Ishikawa (cell line): ENCODE data around the gene GALNT9.

ENCODE experiments used
- CEBPB ChIP-seq: IDR thresholded peaks from 2 replicates; pipeline ENCODE4 v1.6.1; 2012
- CREB1 ChIP-seq: IDR thresholded peaks from 2 replicates; pipeline ENCODE4 v1.6.1; 2012; ENCODE audit warnings: low read depth
- EGR1 ChIP-seq: IDR thresholded peaks from 2 replicates; pipeline ENCODE4 v1.6.1; 2012
- EP300 ChIP-seq: IDR thresholded peaks from 2 replicates; pipeline ENCODE4 v1.6.1; 2012; ENCODE audit warnings: borderline replicate concordance
- FOXM1 ChIP-seq: IDR thresholded peaks from 2 replicates; pipeline ENCODE4 v1.6.1; 2012; ENCODE audit warnings: low read depth, borderline replicate concordance
- NFIC ChIP-seq: IDR thresholded peaks from 2 replicates; pipeline ENCODE4 v1.6.1; 2012
- RAD21 ChIP-seq: IDR thresholded peaks from 2 replicates; pipeline ENCODE4 v1.6.1; 2012; ENCODE audit warnings: low read depth
- TAF1 ChIP-seq: IDR thresholded peaks from 2 replicates; pipeline ENCODE4 v1.6.1; 2012; ENCODE audit warnings: low read depth, mild to moderate bottlenecking
- TCF12 ChIP-seq: IDR thresholded peaks from 2 replicates; pipeline ENCODE4 v1.6.1; 2012; ENCODE audit warnings: low read depth
- TEAD4 ChIP-seq: IDR thresholded peaks from 2 replicates; pipeline ENCODE4 v1.6.1; 2012
- YY1 ChIP-seq: IDR thresholded peaks from 2 replicates; pipeline ENCODE4 v1.6.1; 2012; ENCODE audit warnings: low read depth
- ZBTB7A ChIP-seq: IDR thresholded peaks from 2 replicates; pipeline ENCODE4 v1.6.1; 2012; ENCODE audit warnings: low read depth
- TF ChIP-seq, protein P1 (sequence below): IDR thresholded peaks from 2 replicates; pipeline ENCODE4 v1.6.1; 2012
- TF ChIP-seq, protein P2 (sequence below): IDR thresholded peaks from 2 replicates; pipeline ENCODE4 v1.6.1; 2012
- TF ChIP-seq, protein P3 (sequence below): IDR thresholded peaks from 2 replicates; pipeline ENCODE4 v1.6.1; 2012; ENCODE audit warnings: low read depth, mild to moderate bottlenecking

Gene GALNT9

DNA sequence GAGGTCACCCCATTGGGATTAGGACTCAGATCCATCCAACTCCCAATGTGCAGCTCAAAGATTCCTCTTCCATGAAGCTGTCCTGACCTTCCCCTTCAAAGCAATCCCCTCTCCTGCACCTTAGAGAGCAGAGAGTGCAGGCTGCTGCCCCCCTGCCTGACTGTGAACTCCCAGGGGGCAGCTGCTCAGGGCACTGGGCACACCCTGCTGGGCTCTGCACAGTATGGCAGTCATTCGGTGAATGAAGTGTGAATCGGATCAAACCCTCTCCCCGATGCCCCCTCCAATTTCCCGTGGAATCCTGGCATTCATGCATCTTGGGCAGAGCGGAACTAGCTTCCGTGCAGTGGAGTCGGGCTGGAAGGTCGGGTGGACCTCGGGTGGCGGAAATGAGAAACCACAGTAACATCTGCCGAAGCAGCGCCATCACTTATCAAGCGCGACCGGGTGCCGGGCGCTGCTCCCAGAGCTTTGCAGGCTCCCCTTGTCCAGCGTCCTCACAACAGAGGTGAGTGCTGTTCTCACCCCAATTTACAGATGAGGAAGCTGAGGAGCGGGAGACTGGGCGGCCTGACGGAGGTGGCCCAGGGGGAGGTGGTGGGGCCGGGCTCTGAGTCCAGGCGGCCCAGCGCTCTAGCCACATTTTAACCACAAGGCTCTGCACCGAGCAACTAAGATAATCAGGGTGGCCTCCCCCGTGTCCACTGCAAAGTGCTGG lies 14.7 kb downstream of the GALNT9 start:
- no peak for TF ChIP-seq CEBPB
- TF ChIP-seq RAD21: no peak
- no peak for TF ChIP-seq YY1
- no peak for TF ChIP-seq CREB1
- TF ChIP-seq FOXM1: no peak

DNA sequence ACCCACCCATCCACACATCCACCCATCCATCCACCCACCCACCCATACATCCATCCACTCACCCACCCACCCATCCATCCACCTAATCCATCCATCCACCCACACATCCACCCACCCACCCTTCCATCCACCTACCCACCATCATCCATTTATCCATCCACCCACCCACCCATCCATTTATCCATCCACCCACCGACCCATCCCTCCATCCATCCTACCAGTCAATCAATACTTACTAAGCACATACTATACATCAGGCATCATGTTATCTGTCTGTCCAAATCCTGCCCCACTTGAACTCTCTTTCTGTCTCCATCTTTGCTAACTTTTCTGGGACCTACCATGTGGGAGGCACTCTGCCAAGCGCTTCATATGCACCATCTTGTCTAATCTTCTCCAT lies 15.4 kb downstream of the GALNT9 start:
- TF ChIP-seq, protein P1, sequence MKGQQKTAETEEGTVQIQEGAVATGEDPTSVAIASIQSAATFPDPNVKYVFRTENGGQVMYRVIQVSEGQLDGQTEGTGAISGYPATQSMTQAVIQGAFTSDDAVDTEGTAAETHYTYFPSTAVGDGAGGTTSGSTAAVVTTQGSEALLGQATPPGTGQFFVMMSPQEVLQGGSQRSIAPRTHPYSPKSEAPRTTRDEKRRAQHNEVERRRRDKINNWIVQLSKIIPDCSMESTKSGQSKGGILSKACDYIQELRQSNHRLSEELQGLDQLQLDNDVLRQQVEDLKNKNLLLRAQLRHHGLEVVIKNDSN: no peak
- no peak for TF ChIP-seq FOXM1
- no peak for TF ChIP-seq CREB1

DNA sequence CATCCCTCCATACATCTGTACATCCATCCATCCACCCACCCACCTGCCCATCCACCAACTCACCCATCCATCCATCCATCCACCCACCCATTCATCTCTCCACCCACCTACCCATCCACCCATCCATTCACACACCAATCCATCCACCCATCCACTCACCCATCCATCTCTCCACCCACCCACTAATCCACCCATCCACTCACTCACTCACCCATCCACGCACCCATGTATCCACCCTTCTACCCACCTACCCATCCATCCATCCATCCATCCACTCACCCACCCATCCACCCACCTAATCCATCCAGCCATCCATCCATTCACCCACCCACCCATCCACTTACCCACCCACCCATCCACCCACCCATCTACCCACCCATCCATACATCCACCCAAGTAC lies 16.2 kb downstream of the GALNT9 start:
- TF ChIP-seq YY1 (no peak), EP300 (no peak), RAD21 (no peak), NFIC (no peak), TEAD4 (no peak), EGR1 (no peak), FOXM1 (no peak), CEBPB (no peak), ZBTB7A (no peak)
- TF ChIP-seq, protein P2, sequence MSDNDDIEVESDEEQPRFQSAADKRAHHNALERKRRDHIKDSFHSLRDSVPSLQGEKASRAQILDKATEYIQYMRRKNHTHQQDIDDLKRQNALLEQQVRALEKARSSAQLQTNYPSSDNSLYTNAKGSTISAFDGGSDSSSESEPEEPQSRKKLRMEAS: no peak
- TF ChIP-seq, protein P1: no peak

DNA sequence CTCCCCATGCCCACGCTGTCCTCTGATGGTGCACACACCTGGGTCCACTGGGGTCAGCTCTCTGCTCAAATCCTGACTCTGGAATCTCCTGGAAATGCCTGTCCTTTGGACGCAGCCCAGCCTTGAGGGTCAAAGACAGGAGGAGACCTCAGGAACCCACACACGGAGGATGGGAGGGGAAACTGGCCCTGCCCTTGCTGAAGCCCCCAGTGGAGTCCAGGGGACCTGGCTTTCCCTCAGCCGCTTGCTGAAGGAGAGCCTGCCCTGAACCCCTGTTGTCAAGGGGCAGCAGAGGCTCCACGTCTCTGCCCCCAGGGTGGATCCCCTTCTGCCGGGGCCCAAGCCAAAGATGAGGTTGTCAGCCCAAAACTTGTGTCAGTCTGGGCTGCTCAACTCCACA lies 16.9 kb downstream of the GALNT9 start:
- TF ChIP-seq FOXM1 (no peak), TEAD4 (no peak), RAD21 (no peak), NFIC (no peak), CREB1 (no peak)
- TF ChIP-seq, protein P2: no peak
- TF ChIP-seq, protein P1: no peak

DNA sequence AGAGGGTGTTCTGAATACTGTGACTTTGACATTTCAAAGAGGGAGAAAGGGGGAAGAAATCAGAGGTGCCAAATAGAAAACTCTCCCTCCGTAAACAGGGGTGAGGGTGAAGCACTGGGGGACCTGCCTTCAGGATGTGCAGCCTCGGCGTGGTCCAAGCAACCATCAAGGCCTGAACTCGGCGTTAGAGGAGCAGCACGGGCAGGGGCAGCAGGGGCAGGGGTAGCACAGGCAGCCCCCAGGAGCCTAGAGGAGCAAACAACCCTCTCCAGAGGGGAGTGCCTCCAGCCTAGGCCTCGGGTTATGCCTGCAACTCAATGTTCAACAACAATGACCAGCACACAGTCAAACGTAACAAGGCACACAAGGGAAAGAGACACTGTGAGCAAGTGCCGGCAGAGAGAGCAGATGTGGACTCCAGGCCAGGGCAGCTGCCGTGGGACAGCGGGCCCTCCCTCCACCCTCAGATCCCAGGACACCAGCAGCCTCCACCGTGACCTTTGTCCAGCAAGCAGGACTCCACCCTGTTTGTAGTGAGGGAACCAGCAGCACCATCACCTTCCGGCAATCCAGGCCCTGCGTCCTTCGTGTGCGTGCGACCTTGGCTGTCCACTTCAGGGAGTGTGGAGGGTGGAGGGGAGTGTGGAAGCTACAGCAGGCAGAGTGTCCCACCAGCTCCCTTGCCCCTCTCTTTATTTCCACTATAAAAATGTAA lies 18.0 kb downstream of the GALNT9 start:
- TF ChIP-seq TCF12: no peak
- TF ChIP-seq, protein P1: no peak
- no peak for TF ChIP-seq FOXM1
- no peak for TF ChIP-seq YY1
- TF ChIP-seq TAF1: no peak
- no peak for TF ChIP-seq ZBTB7A
- TF ChIP-seq, protein P2: no peak
- no peak for TF ChIP-seq EP300
- TF ChIP-seq CEBPB: no peak

DNA sequence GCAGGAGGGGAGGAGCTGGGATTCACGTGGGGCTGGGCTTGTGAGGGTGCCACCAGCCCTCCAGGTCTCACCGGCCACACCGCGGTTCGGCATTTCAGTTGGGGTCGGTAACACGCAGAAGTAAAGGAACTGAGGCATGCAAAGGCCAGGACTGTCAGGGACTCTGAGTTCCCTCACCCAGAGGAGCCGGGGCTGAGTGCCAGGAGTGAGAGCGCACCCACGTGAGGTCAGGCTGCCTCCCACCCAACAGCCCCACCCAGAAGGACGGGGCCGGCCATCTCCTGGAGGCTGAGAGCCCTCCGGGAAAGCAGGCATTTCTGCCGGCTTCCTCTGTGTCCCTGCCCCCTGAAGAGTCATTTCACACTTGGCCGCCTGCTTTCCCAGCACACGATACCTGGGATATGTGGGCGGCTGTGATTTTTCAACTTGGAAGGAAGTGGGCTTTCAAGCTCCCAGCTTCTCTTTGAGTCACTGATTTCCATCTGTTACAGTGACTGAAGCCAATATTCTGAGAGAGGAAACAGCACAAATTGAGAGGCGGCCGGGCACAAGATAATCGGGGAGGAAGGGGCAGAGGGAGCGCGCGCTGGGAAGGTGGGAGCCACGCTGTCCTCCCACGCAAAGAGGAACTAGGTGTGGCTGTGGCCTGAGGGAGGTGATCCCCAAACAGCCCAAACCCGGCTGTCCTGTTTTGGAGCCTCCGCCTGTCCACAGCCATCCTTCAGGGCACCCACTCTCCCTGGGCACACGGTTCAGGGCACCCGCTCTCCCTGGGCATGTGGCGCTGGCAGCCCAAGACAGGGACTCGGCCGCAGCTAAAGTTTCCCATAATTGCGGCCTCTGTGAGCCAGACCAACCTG lies 19.0 kb downstream of the GALNT9 start:
- no peak for TF ChIP-seq EGR1
- TF ChIP-seq CREB1: no peak
- no peak for TF ChIP-seq NFIC
- TF ChIP-seq TAF1: no peak
- TF ChIP-seq YY1: no peak
- TF ChIP-seq, protein P2: no peak
- TF ChIP-seq, protein P3, sequence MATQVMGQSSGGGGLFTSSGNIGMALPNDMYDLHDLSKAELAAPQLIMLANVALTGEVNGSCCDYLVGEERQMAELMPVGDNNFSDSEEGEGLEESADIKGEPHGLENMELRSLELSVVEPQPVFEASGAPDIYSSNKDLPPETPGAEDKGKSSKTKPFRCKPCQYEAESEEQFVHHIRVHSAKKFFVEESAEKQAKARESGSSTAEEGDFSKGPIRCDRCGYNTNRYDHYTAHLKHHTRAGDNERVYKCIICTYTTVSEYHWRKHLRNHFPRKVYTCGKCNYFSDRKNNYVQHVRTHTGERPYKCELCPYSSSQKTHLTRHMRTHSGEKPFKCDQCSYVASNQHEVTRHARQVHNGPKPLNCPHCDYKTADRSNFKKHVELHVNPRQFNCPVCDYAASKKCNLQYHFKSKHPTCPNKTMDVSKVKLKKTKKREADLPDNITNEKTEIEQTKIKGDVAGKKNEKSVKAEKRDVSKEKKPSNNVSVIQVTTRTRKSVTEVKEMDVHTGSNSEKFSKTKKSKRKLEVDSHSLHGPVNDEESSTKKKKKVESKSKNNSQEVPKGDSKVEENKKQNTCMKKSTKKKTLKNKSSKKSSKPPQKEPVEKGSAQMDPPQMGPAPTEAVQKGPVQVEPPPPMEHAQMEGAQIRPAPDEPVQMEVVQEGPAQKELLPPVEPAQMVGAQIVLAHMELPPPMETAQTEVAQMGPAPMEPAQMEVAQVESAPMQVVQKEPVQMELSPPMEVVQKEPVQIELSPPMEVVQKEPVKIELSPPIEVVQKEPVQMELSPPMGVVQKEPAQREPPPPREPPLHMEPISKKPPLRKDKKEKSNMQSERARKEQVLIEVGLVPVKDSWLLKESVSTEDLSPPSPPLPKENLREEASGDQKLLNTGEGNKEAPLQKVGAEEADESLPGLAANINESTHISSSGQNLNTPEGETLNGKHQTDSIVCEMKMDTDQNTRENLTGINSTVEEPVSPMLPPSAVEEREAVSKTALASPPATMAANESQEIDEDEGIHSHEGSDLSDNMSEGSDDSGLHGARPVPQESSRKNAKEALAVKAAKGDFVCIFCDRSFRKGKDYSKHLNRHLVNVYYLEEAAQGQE: no peak
